ENCODE measurements around the gene TMED6. TPM values are rescaled to one million over a fixed set of nuclear protein-coding genes. Genes with fewer than 3 reads are reported as not detected.

TMED6 gene
- total and polyA plus RNA-seq, 2 of the 8 experiments (the other 6 are each of a cell fraction or from before 2014, with no cell fraction given), result not detected

DNA sequence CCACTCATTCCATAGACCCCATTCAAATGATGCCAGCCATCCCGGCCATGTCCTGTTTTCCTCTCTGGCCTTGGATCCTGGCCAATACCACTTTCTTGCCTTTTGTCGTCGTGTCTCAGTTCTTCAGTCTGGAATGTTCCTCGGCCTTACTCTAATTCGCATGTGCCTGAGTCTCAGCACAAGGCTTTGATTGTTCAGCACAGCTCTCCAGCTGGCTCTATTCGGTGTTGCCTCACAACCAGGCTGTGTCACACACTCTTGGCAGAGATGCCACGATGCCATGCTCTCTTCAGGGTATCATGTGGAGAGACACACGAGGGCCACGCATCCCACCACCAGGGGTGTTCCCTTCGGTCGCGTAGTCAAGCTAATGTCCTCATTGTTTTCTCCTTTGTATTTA is 42.3 kb downstream of the TMED6 start:
- H2AK5ac ChIP-seq (ENCODE audit: low read depth, low read length), result no peak overlapping the region
- H3K56ac ChIP-seq (replicated peaks; ENCODE audit: insufficient read length, low read depth, low read length), result no peak overlapping the region
- H3K36me3 ChIP-seq (ENCODE audit: control insufficient read depth in 2 of 4, insufficient read depth in 4 of 4, low read length in 3 of 4), result no peaks in the 10 kb centered on the region
- H4K8ac ChIP-seq (ENCODE audit: extremely low read depth, insufficient read depth, low read length), result no peak overlapping the region
- no peak overlapping the region for H2BK5ac ChIP-seq (ENCODE audit: low read depth, low read length)
- H2AFZ ChIP-seq (ENCODE audit: low read length), result no peak overlapping the region
- H3K4me1 ChIP-seq (replicated peaks in 1 of 4; ENCODE audit: control insufficient read depth in 3 of 4, insufficient read depth in 4 of 4, low read length in 3 of 4), result peaks cover 0 to 4% (median 3%) of the 10 kb centered on the region in 4 experiments; a peak in 4 of 7 replicates
- no peaks in the 10 kb centered on the region for H3K79me1 ChIP-seq (ENCODE audit: low read depth, low read length)
- no peak overlapping the region for H3K9ac ChIP-seq (replicated peaks in 1 of 4; ENCODE audit: extremely low read depth in 1 of 4, low read depth in 3 of 4, low read length in 3 of 4)
- FAIRE-seq (no peak), DNase-seq (ENCODE audit: low read depth in 1 of 2, low spot score in 2 of 2) (no peak)
- WGBS, 2 experiments (ENCODE audit: extremely low coverage in 1 of 2, insufficient coverage in 1 of 2, insufficient read length in 1 of 2, insufficient replicate concordance in 2 of 2, low coverage in 1 of 2, low lambda C conversion rate in 2 of 2, missing lambda C conversion rate in 1 of 2), result 94% methylated on average over 12 of the region's 12 CpGs; no CpG with 5 or more reads in 1 of the 2 experiments
- POLR2A ChIA-PET (ENCODE audit: partially characterized antibody), result interaction anchor here (1.2 to 24.8 kb wide), 3 partner anchors 8 to 178 kb away, joined by 3 to 497 read pairs (median 5); partner anchors contain the start of genes COG8, NIP7, PDF and TMED6
- H2BK15ac ChIP-seq (ENCODE audit: low read length), result no peak overlapping the region
- CTCF ChIA-PET (ENCODE audit: partially characterized antibody), result no interaction called here
- no peak overlapping the region for H3K14ac ChIP-seq (ENCODE audit: insufficient read length)
- H3K79me2 ChIP-seq (ENCODE audit: control insufficient read depth in 1 of 2, insufficient read depth in 2 of 2, low read length in 2 of 2), result peaks cover 0 to 15% of the 10 kb centered on the region in 2 experiments; a peak in 1 of 4 replicates
- no peak overlapping the region for H2BK120ac ChIP-seq (replicated peaks; ENCODE audit: low read depth, low read length)
- TF ChIP-seq MAX (IDR thresholded peaks at IDR 0.05), result 0 out of 2 replicates have a peak, but pooled peaks have one; percentile 33
- TF ChIP-seq POLR2A (IDR thresholded peaks at IDR 0.05; ENCODE audit: control extremely low read depth in 1 of 2, low read depth in 2 of 2, low read length in 2 of 2), result no peak
- H3K27ac ChIP-seq (ENCODE audit: low read depth, low read length), result no peak overlapping the region
- H3K23ac ChIP-seq (ENCODE audit: insufficient read length), result no peak overlapping the region
- no peak overlapping the region for H4K5ac ChIP-seq (ENCODE audit: insufficient read length, low read depth, low read length)
- H3K27me3 ChIP-seq (replicated peaks in 1 of 4; ENCODE audit: control insufficient read depth in 3 of 4, extremely low read depth in 1 of 4, insufficient read depth in 3 of 4, low read length in 3 of 4), result no peaks in the 10 kb centered on the region
- no peak overlapping the region for H2BK12ac ChIP-seq (ENCODE audit: low read depth, low read length)
- H2BK20ac ChIP-seq (ENCODE audit: low read length), result no peak overlapping the region
- H3K4me3 ChIP-seq (ENCODE audit: extremely low read depth in 1 of 4, insufficient read depth in 2 of 4, low read depth in 3 of 4, low read length in 4 of 4), result no peak overlapping the region
- no peak overlapping the region for H3K4me2 ChIP-seq (ENCODE audit: insufficient read depth in 1 of 2, low read depth in 2 of 2, low read length in 2 of 2)
- no peak overlapping the region for H3K4ac ChIP-seq (replicated peaks; ENCODE audit: insufficient read length, low read depth, low read length)
- no peaks in the 10 kb centered on the region for H3K9me3 ChIP-seq (ENCODE audit: insufficient read depth in 2 of 2, low read depth in 1 of 2, low read length in 1 of 2)
- peaks cover 5 to 6% of the 10 kb centered on the region in 2 experiments for H4K20me1 ChIP-seq (replicated peaks in 1 of 2; ENCODE audit: control insufficient read depth in 1 of 2, insufficient read depth in 2 of 2, low read length in 2 of 2)
- no peak overlapping the region for H4K91ac ChIP-seq (replicated peaks; ENCODE audit: insufficient read length, low read length)
- H3K23me2 ChIP-seq (ENCODE audit: low read depth, low read length), result 0 out of 2 replicates have a peak, but pooled peaks cover 3% of the 10 kb centered on the region
- no peak overlapping the region for H3K18ac ChIP-seq (ENCODE audit: extremely low read depth, low read length)
